Lung (tissue), 12 donors: Measurements from ENCODE around the gene CGNL1. TPM values are rescaled to one million over a fixed set of nuclear protein-coding genes. Genes with fewer than 3 reads are reported as not detected.

Experiments used
- ATAC-seq: fragments of 200-7000 bp; cut with Tn5 transposase; one replicate; pipeline ENCODE4 v1.9.1; 2020; ENCODE audit warnings: moderate number of reproducible peaks; ENCODE audit not compliant: insufficient read depth, low FRiP score
- DNase-seq, 3 donors: peaks; one replicate each; pipeline ENCODE4 v3.0.0-alpha.2; 2013 to 2017
- H3K27ac ChIP-seq, 2 donors: one replicate each; pipeline ENCODE4 v1.5.1; 2013; ENCODE audit warnings: mild to moderate bottlenecking in 2 of 2, moderate library complexity in 2 of 2, control low read depth in 1 of 2, inconsistent platforms in 1 of 2, low read depth in 1 of 2, low read length in 1 of 2
- H3K27me3 ChIP-seq, 3 donors: one replicate each; pipeline ENCODE4 v1.5.1; 2013; ENCODE audit warnings: low read length in 2 of 3; ENCODE audit not compliant: control insufficient read depth in 3 of 3, insufficient read depth in 3 of 3
- H3K36me3 ChIP-seq, 4 donors: one replicate each; pipeline ENCODE4 v1.5.1; 2013; ENCODE audit warnings: low read length in 4 of 4, mild to moderate bottlenecking in 1 of 4, moderate library complexity in 1 of 4; ENCODE audit not compliant: control insufficient read depth in 4 of 4, insufficient read depth in 4 of 4
- H3K4me1 ChIP-seq, 5 donors: one replicate each; pipeline ENCODE4 v1.5.1; 2013; ENCODE audit warnings: low read length in 5 of 5, mild to moderate bottlenecking in 2 of 5, moderate library complexity in 1 of 5; ENCODE audit not compliant: control insufficient read depth in 5 of 5, insufficient read depth in 5 of 5
- H3K4me3 ChIP-seq: one replicate; pipeline ENCODE4 v1.5.1; 2013; ENCODE audit warnings: mild to moderate bottlenecking, control low read depth, moderate library complexity
- H3K9ac ChIP-seq, 2 donors: one replicate each; pipeline ENCODE4 v1.5.1; 2013; ENCODE audit warnings: low read length in 2 of 2, control low read depth in 1 of 2; ENCODE audit not compliant: insufficient read depth in 1 of 2
- H3K9me3 ChIP-seq, 4 donors: one replicate each; pipeline ENCODE4 v1.5.1; 2013; ENCODE audit warnings: low read length in 3 of 4, mild to moderate bottlenecking in 1 of 4, moderate library complexity in 1 of 4; ENCODE audit not compliant: control insufficient read depth in 4 of 4, insufficient read depth in 3 of 4
- CTCF ChIP-seq: IDR thresholded peaks from 2 replicates; pipeline ENCODE4 v1.5.1; 2012; ENCODE audit warnings: mild to moderate bottlenecking; ENCODE audit errors: control extremely low read depth, extremely low read depth
- WGBS, 2 donors: extraction: QIAGEN DNeasy Blood & Tissue Kit; methylation state at CpG; one replicate each; pipeline ENCODE4 v1.1.7; 2013; 5-methylcytosine and 5-hydroxymethylcytosine counted together
- polyA plus RNA-seq, 2 donors: library from polyadenylated mRNA; stranded (reverse); fragments of 200-250 nt; gene quantifications; one replicate each; pipeline ENCODE4 v1.2.1, GENCODE V29; 2013
- total RNA-seq, 2 donors: library from RNA; depleted of rRNA in 1 of 2; stranded (reverse); fragments of >200 nt in 1 of 2; gene quantifications; one replicate each; pipeline ENCODE4 v1.2.1, GENCODE V29; 2014 to 2021
- donor health status: control.
- donor health status: control.
- donor health status: Bipolar disorder and iron deficiency.
- donor health status: healthy.
- donor health status: DM: yes; HTN: yes; CAD: no.

The CGNL1 gene
- total and polyA plus RNA-seq, 4 donors: 9.0 to 42.5 (median 22.9) TPM

- peaks cover 0 to 6% (median 3%) of the 10 kb centered on the region in 4 donors for H3K36me3 ChIP-seq
- 70 to 86% methylated on average over 5 of the region's 5 CpGs for WGBS, 2 donors
- peaks cover 0 to 8% (median 2%) of the 10 kb centered on the region in 5 donors for H3K4me1 ChIP-seq
- no peak overlapping the region for H3K9ac ChIP-seq
- H3K27ac ChIP-seq: no peak overlapping the region
- ATAC-seq (no peak), DNase-seq (no peak)
- no peak overlapping the region for H3K4me3 ChIP-seq
- no peak for TF ChIP-seq CTCF
- no peaks in the 10 kb centered on the region for H3K9me3 ChIP-seq
- no peaks in the 10 kb centered on the region for H3K27me3 ChIP-seq
Observed at GRCh38 chr15:57444877-57445513, 68.7 kb downstream of the CGNL1 start.

- Histone ChIP-seq H3K9ac (no peak overlapping the region), H3K27ac (no peak overlapping the region), H3K27me3 (no peaks in the 10 kb centered on the region), H3K4me1 (peaks cover 0 to 8% (median 0%) of the 10 kb centered on the region in 5 donors), H3K4me3 (no peak overlapping the region), H3K9me3 (no peaks in the 10 kb centered on the region), H3K36me3 (peaks cover 0 to 6% (median 3%) of the 10 kb centered on the region in 4 donors)
- ATAC-seq (no peak), DNase-seq (no peak)
- no peak for TF ChIP-seq CTCF
- WGBS, 2 donors: 85 to 97% methylated on average over 1 of the region's 1 CpG
Observed at GRCh38 chr15:57445872-57446271, 69.6 kb downstream of the CGNL1 start.

- no peak overlapping the region for H3K27ac ChIP-seq
- no peak for TF ChIP-seq CTCF
- ATAC-seq (no peak), DNase-seq (no peak)
- no peaks in the 10 kb centered on the region for H3K9me3 ChIP-seq
- no peak overlapping the region for H3K4me3 ChIP-seq
- H3K4me1 ChIP-seq: peaks cover 0 to 13% (median 0%) of the 10 kb centered on the region in 5 donors
- peaks cover 0 to 6% (median 3%) of the 10 kb centered on the region in 4 donors for H3K36me3 ChIP-seq
- H3K27me3 ChIP-seq: no peaks in the 10 kb centered on the region
- no peak overlapping the region for H3K9ac ChIP-seq
- 88 to 89% methylated on average over 3 of the region's 3 CpGs for WGBS, 2 donors
Observed at GRCh38 chr15:57446393-57446792, 70.1 kb downstream of the CGNL1 start.

- H3K4me3 ChIP-seq: no peak overlapping the region
- H3K9ac ChIP-seq: no peak overlapping the region
- no peak overlapping the region for H3K27ac ChIP-seq
- ATAC-seq (no peak), DNase-seq (peak in 1 of 3 donors; percentile 46)
- peaks cover 0 to 17% (median 5%) of the 10 kb centered on the region in 5 donors for H3K4me1 ChIP-seq
- peaks cover 0 to 6% (median 1%) of the 10 kb centered on the region in 4 donors for H3K36me3 ChIP-seq
- TF ChIP-seq CTCF: no peak
- H3K9me3 ChIP-seq: no peaks in the 10 kb centered on the region
- no peaks in the 10 kb centered on the region for H3K27me3 ChIP-seq
Observed at GRCh38 chr15:57451555-57451954, 75.2 kb downstream of the CGNL1 start.
